H1 (cell line): ENCODE results near the gene ADAMTS9. TPM values are rescaled to one million over a fixed set of nuclear protein-coding genes. Genes with fewer than 3 reads are reported as not detected.

Source experiments
- CTCF ChIA-PET: fragments of 300-600 bp; sonication (Branson Sonifier 250); formaldehyde crosslinking; loops from one replicate; lab custom pipeline; 2021; ENCODE audit not compliant: partially characterized antibody; lab: Charles Lee
- POLR2A ChIA-PET: fragments of 300-600 bp; sonication (Branson Sonifier 250); formaldehyde crosslinking; loops from one replicate; lab custom pipeline; 2021; ENCODE audit warnings: inconsistent platforms; ENCODE audit not compliant: partially characterized antibody; lab: Charles Lee
- DNase-seq, 2 experiments: peaks; one replicate each; pipeline versions ENCODE4 v3.0.0 to v3.0.0-alpha.2; 2010 to 2022; ENCODE audit warnings: low spot score in 2 of 2, low read depth in 1 of 2, mixed read lengths in 1 of 2
- FAIRE-seq: peaks from 2 replicates; lab custom pipeline; 2011; peaks lifted over from hg19 to GRCh38; lab: Jason Lieb, UNC
- H2AFZ ChIP-seq: 2 replicates; pipeline ENCODE4 v1.8.1; 2012; ENCODE audit warnings: low read length, inconsistent platforms
- H2AK5ac ChIP-seq: 2 replicates; pipeline ENCODE4 v1.6.1; 2013; ENCODE audit warnings: low read depth, low read length
- H2BK120ac ChIP-seq: replicated peaks from 2 replicates; pipeline ENCODE3; 2013; ENCODE audit warnings: low read depth, low read length, inconsistent platforms
- H2BK12ac ChIP-seq: 2 replicates; pipeline ENCODE4 v1.6.1; 2013; ENCODE audit warnings: low read depth, low read length
- H2BK15ac ChIP-seq: 2 replicates; pipeline ENCODE4 v1.6.1; 2013; ENCODE audit warnings: low read length
- H2BK20ac ChIP-seq: 2 replicates; pipeline ENCODE4 v1.6.1; 2013; ENCODE audit warnings: low read length
- H2BK5ac ChIP-seq: 2 replicates; pipeline ENCODE4 v1.6.1; 2013; ENCODE audit warnings: low read depth, low read length
- H3K14ac ChIP-seq: 2 replicates; pipeline ENCODE4 v1.6.1; 2013; ENCODE audit warnings: inconsistent platforms; ENCODE audit not compliant: insufficient read length
- H3K18ac ChIP-seq: 2 replicates; pipeline ENCODE4 v1.6.1; 2013; ENCODE audit warnings: low read length; ENCODE audit errors: extremely low read depth
- H3K23ac ChIP-seq: 2 replicates; pipeline ENCODE4 v1.6.1; 2013; ENCODE audit warnings: inconsistent platforms; ENCODE audit not compliant: insufficient read length
- H3K23me2 ChIP-seq: 2 replicates; pipeline ENCODE4 v1.6.1; 2013; ENCODE audit warnings: low read depth, low read length
- H3K27ac ChIP-seq: 2 replicates; pipeline ENCODE4 v1.6.1; 2011; ENCODE audit warnings: low read depth, low read length, inconsistent platforms
- H3K27me3 ChIP-seq, 4 experiments: replicated peaks in 1 of 4; 1 replicate in 1 of 4; 2 replicates in 3 of 4; pipeline versions ENCODE4 v1.6.1 to v1.8.1; 2011 to 2013; ENCODE audit warnings: low read length in 3 of 4, mild to moderate bottlenecking in 3 of 4, inconsistent platforms in 2 of 4, mixed read lengths in 2 of 4, moderate library complexity in 1 of 4; ENCODE audit not compliant: control insufficient read depth in 3 of 4, insufficient read depth in 3 of 4; ENCODE audit errors: extremely low read depth in 1 of 4
- H3K36me3 ChIP-seq, 4 experiments: 2 replicates each; pipeline versions ENCODE4 v1.6.1 to v1.8.1; 2011 to 2013; ENCODE audit warnings: mild to moderate bottlenecking in 4 of 4, low read length in 3 of 4, moderate library complexity in 2 of 4, control low read depth in 1 of 4, inconsistent platforms in 1 of 4; ENCODE audit not compliant: insufficient read depth in 4 of 4, control insufficient read depth in 2 of 4
- H3K4ac ChIP-seq: replicated peaks from 2 replicates; pipeline ENCODE3; 2013; ENCODE audit warnings: low read length, low read depth, mixed read lengths, inconsistent platforms; ENCODE audit not compliant: insufficient read length
- H3K4me1 ChIP-seq, 4 experiments: replicated peaks in 1 of 4; 1 replicate in 1 of 4; 2 replicates in 3 of 4; pipeline versions ENCODE4 v1.6.1 to v1.8.1; 2011 to 2013; ENCODE audit warnings: low read length in 3 of 4, inconsistent platforms in 2 of 4, mixed read lengths in 1 of 4; ENCODE audit not compliant: insufficient read depth in 4 of 4, control insufficient read depth in 3 of 4
- H3K4me2 ChIP-seq, 2 experiments: 2 replicates each; pipeline versions ENCODE4 v1.6.1 to v1.8.1; 2011 to 2013; ENCODE audit warnings: low read depth in 2 of 2, low read length in 2 of 2, control low read depth in 1 of 2, inconsistent platforms in 1 of 2, mild to moderate bottlenecking in 1 of 2; ENCODE audit not compliant: insufficient read depth in 1 of 2
- H3K4me3 ChIP-seq, 4 experiments: fragments of 200-600, 300-600 bp in 1 of 4; sonication (generic), shearing (Covaris generic), sonication (Bioruptor Twin) in 1 of 4; 2 replicates each; pipeline versions ENCODE4 v1.5.1 to v1.8.1; 2011 to 2016; ENCODE audit warnings: low read length in 4 of 4, low read depth in 3 of 4, control low read depth in 2 of 4, inconsistent platforms in 2 of 4, mild to moderate bottlenecking in 2 of 4, mixed read lengths in 1 of 4, moderate library complexity in 1 of 4; ENCODE audit not compliant: insufficient read depth in 2 of 4; ENCODE audit errors: extremely low read depth in 1 of 4
- H3K56ac ChIP-seq: replicated peaks from 2 replicates; pipeline ENCODE3; 2013; ENCODE audit warnings: low read depth, mild to moderate bottlenecking, mixed read lengths, low read length, inconsistent platforms; ENCODE audit not compliant: insufficient read length
- H3K79me1 ChIP-seq: 2 replicates; pipeline ENCODE4 v1.6.1; 2013; ENCODE audit warnings: low read depth, low read length, control low read depth
- H3K79me2 ChIP-seq, 2 experiments: 2 replicates each; pipeline versions ENCODE4 v1.6.1 to v1.8.1; 2012 to 2013; ENCODE audit warnings: low read length in 2 of 2, mild to moderate bottlenecking in 2 of 2, inconsistent platforms in 1 of 2; ENCODE audit not compliant: insufficient read depth in 2 of 2, control insufficient read depth in 1 of 2
- H3K9ac ChIP-seq, 4 experiments: replicated peaks in 1 of 4; 1 replicate in 1 of 4; 2 replicates in 3 of 4; pipeline versions ENCODE4 v1.6.1 to v1.8.1; 2011 to 2013; ENCODE audit warnings: low read depth in 3 of 4, low read length in 3 of 4, control low read depth in 2 of 4, mild to moderate bottlenecking in 2 of 4, moderate library complexity in 2 of 4, inconsistent platforms in 1 of 4; ENCODE audit errors: extremely low read depth in 1 of 4
- H3K9me3 ChIP-seq, 2 experiments: 2 replicates each; pipeline versions ENCODE4 v1.6.1 to v1.8.1; 2012 to 2013; ENCODE audit warnings: mild to moderate bottlenecking in 2 of 2, moderate library complexity in 2 of 2, control low read depth in 1 of 2, inconsistent platforms in 1 of 2, low read depth in 1 of 2, low read length in 1 of 2, mixed read lengths in 1 of 2; ENCODE audit not compliant: insufficient read depth in 2 of 2
- H4K20me1 ChIP-seq, 2 experiments: replicated peaks in 1 of 2; 2 replicates each; pipeline versions ENCODE3 to v1.8.1; 2011 to 2013; ENCODE audit warnings: inconsistent platforms in 2 of 2, low read length in 2 of 2, mild to moderate bottlenecking in 1 of 2; ENCODE audit not compliant: insufficient read depth in 2 of 2, control insufficient read depth in 1 of 2
- H4K5ac ChIP-seq: 2 replicates; pipeline ENCODE4 v1.6.1; 2013; ENCODE audit warnings: low read length, low read depth, mixed read lengths, inconsistent platforms; ENCODE audit not compliant: insufficient read length
- H4K8ac ChIP-seq: 2 replicates; pipeline ENCODE4 v1.8.0; 2013; ENCODE audit warnings: mild to moderate bottlenecking, moderate library complexity, low read length, inconsistent platforms; ENCODE audit not compliant: insufficient read depth; ENCODE audit errors: extremely low read depth
- H4K91ac ChIP-seq: replicated peaks from 2 replicates; pipeline ENCODE3; 2013; ENCODE audit warnings: low read length, mixed read lengths, inconsistent platforms; ENCODE audit not compliant: insufficient read length
- E2F6 ChIP-seq: IDR thresholded peaks from 2 replicates; pipeline ENCODE4 v1.6.1; 2012; ENCODE audit warnings: inconsistent platforms
- EGR1 ChIP-seq: IDR thresholded peaks from 2 replicates; pipeline ENCODE4 v1.6.1; 2011; ENCODE audit warnings: low read depth, low read length, borderline replicate concordance
- GTF2F1 ChIP-seq: IDR thresholded peaks from 2 replicates; pipeline ENCODE4 v1.6.1; 2012; ENCODE audit warnings: low read depth, low read length, improper control_type of control experiment, borderline replicate concordance
- HDAC2 ChIP-seq, 2 experiments: fragments of 300-600 bp in 1 of 2; sonication (generic) in 1 of 2; IDR thresholded peaks; 2 replicates each; pipeline ENCODE4 v1.6.1; 2011 to 2012; ENCODE audit warnings: low read depth in 2 of 2, low read length in 2 of 2, mild to moderate bottlenecking in 2 of 2, moderate library complexity in 2 of 2, borderline replicate concordance in 1 of 2, inconsistent platforms in 1 of 2
- JUND ChIP-seq: IDR thresholded peaks from 2 replicates; pipeline ENCODE4 v1.6.1; 2011; ENCODE audit warnings: mild to moderate bottlenecking, improper control_type of control experiment, low read length
- MAX ChIP-seq: IDR thresholded peaks from 2 replicates; pipeline ENCODE4 v1.6.1; 2012; ENCODE audit warnings: inconsistent platforms
- WGBS, 2 experiments: shearing (Covaris generic) in 1 of 2; methylation state at CpG; one replicate each; pipeline versions ENCODE4 v1.1.6 to v1.1.7; 2013 to 2015; ENCODE audit warnings: low lambda C conversion rate in 2 of 2, mixed read lengths in 2 of 2, inconsistent platforms in 1 of 2, low coverage in 1 of 2, missing lambda C conversion rate in 1 of 2; ENCODE audit not compliant: insufficient replicate concordance in 2 of 2, insufficient coverage in 1 of 2, insufficient read length in 1 of 2; ENCODE audit errors: extremely low coverage in 1 of 2, missing lambda C conversion rate in 1 of 2; 5-methylcytosine and 5-hydroxymethylcytosine counted together
- polyA plus RNA-seq, 7 experiments: library from polyadenylated mRNA; depleted of rRNA in 3 of 7; stranded (reverse) in 5 of 7; unstranded in 2 of 7; fragments of >200 nt in 5 of 7; fragments of 200-250 nt in 2 of 7; gene quantifications; 1 replicate in 5 of 7; 2 replicates in 1 of 7; 4 replicates in 1 of 7; pipeline versions ENCODE4 v1.2.1 to v1.2.3, GENCODE V29; 2011 to 2013; ENCODE audit warnings: missing spikeins in 2 of 7, mixed read lengths in 2 of 7
- total RNA-seq: library from RNA; stranded (reverse); fragmentation: NEBNext Ultra II Directional; extraction: Animal tissue kit (Norgen Biotek cat#: 25700); gene quantifications from 2 replicates; pipeline ENCODE4 v1.2.1, GENCODE V29; 2021

The ADAMTS9 gene
- total and polyA plus RNA-seq, 2 of the 8 experiments (the other 6 are each of a cell fraction or from before 2014, with no cell fraction given): 0.20 to 0.41 TPM

- H3K4me1 ChIP-seq: peaks cover 13 to 36% (median 25%) of the 10 kb centered on the region in 4 experiments
Observed at GRCh38 chr3:64684715-64685261, 3.0 kb downstream of the ADAMTS9 start.

More at GRCh38 chr3:64684715-64685261, 3.0 kb downstream of the ADAMTS9 start:
- Histone ChIP-seq H3K18ac (no peak overlapping the region), H4K20me1 (peaks cover 2% of the 10 kb centered on the region in 2 experiments), H4K8ac (no peak overlapping the region), H3K4me3 (peak overlapping the region; percentile 25 to 78 (median 66); a peak in 7 of 8 replicates), H2BK120ac (no peak overlapping the region), H3K9ac (no peak overlapping the region), H2AFZ (no peak overlapping the region), H3K79me2 (no peaks in the 10 kb centered on the region), H3K23ac (no peak overlapping the region), H3K79me1 (no peaks in the 10 kb centered on the region), H4K5ac (no peak overlapping the region), H3K56ac (no peak overlapping the region), H3K9me3 (no peaks in the 10 kb centered on the region), H3K27me3 (peaks cover 39 to 76% (median 66%) of the 10 kb centered on the region in 4 experiments), H3K14ac (no peak overlapping the region), H3K36me3 (no peaks in the 10 kb centered on the region), H3K23me2 (peaks cover 27% of the 10 kb centered on the region; the same call in 1 of the 2 replicates), H2BK12ac (no peak overlapping the region)
- FAIRE-seq: no peak
- POLR2A ChIA-PET: no interaction called here
- WGBS, 2 experiments: 2% methylated on average over 22 of the region's 22 CpGs; no CpG with 5 or more reads in 1 of the 2 experiments
- TF ChIP-seq E2F6: peak; percentile 53; the same call in 1 of the 2 replicates
- TF ChIP-seq MAX: peak; percentile 41
- TF ChIP-seq GTF2F1: no peak
- TF ChIP-seq HDAC2 (IDR thresholded peaks at IDR 0.05; ENCODE audit: borderline replicate concordance in 1 of 2, low read depth in 2 of 2, low read length in 2 of 2): 0 out of 4 replicates have a peak, but pooled peaks of 1 of the 2 experiments have one; percentile 9
- peak; percentile 88 for TF ChIP-seq JUND
- no peak for TF ChIP-seq EGR1
- TF ChIP-seq, all 59 proteins: peak for 4
- CTCF ChIA-PET: interaction anchor here (0.6 kb wide), 1 partner anchor 151 kb away, joined by 3 read pairs; no protein-coding TSS in a partner anchor
- Histone ChIP-seq H2AK5ac (no peak overlapping the region), H3K4ac (no peak overlapping the region), H2BK20ac (no peak overlapping the region), H3K4me2 (peak overlapping the region; percentile 90 to 97), H2BK15ac (no peak overlapping the region), H3K27ac (no peak overlapping the region), H2BK5ac (no peak overlapping the region), H4K91ac (no peak overlapping the region)
- peak in 1 of 2 experiments; percentile 61 for DNase-seq
